ENCODE results near the gene WNT5A.
A peak's percentile ranks its signal among the peaks of the same experiment; 100 is the strongest.
"Not testable (repeated sequence)": the region's sequence is repeated elsewhere in the genome, so short reads cannot be mapped to it uniquely, and the experiment has no call there.

The WNT5A gene

DNA sequence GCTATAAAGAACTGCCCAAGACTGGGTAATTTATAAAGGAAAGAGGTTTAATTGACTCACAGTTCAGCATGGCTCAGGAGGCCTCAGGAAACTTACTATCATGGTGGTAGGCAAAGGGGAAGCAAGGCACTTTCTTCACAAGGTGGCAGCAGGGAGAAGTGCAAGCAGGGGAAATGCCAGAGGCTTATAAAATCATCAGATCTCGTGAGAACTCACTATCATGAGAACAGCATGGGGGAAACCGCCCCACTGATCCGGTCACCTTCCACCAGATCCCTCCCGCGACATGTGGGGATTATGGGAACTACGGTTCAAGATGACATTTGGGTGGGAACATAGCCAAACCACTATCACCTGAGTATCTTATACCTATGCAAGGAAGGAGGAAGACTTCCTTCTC, 18.0 kb upstream of the WNT5A start:
- not testable (repeated sequence) for DNase-seq

DNA sequence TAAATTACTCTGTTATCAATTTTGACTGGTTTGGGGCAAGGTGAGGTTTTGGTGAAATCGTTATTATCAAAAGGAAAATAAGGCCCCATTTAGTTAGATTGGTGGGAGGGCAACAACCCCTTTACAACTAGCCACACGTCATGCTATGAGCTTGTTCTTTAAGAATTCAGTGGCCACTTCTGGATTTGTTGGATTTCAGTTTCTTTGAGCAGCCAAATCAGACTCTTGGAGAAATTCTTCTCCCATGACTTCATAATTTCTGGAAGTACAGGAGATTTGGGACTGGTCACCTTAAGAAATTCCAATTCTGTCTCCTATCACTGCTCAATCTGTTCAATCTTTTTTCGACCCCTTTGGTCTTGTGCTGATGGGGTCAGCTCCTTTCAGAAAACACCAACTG, 14.8 kb upstream of the WNT5A start:
- no peak for DNase-seq

DNA sequence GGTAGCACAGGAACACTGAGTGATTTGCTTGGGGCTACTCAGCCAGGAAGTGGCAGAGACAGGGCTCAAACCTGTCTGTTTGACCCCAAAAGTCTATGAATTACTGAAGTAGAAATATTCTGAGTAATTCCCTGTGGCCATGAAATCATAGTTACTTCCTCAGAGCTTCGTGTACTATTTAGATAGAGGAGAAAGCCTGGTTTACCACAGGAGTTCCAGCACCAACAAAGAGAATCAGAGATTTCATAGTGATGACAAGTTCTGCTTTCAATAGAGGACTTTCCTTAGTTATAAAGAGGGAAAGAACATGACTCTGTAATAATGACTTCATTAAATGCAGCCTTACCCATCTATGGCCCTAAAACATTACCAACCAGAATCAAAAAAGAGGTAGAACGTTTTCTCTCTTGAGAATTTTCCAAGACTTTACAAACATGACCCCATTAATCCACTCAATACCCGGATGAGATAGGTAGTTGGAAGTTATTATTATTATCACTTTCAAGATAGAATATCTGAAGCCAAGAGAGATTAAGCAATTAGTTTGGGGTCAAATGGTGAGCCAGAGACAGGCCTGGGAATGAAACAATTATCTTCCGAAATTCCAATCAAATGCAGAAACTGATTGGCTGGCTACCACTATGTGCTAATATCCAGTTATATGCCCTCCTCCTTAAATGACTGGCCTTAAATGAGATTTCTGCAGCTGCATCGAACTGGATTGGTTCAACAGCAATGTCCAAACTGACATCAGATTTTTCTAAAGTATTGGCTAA, 13.6 kb upstream of the WNT5A start:
- no peak for DNase-seq

DNA sequence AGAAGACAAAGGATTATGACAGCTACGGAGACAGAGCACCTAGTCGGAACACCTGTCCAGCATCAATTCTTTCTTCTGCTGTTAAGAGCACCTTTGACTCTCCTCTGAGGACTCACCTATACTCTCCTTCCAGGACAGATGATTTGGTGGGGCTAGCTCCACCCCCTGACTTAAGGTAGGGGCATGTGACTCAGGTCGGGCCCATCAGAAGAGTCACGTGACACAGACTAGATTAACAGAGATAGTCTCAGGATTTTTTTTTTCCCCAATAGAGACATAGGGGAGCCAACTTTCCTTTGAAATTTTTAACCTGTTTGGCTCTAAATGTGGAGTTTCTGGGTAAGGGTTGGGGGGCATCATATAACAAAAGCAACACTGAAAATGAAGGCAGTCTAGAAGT, 11.4 kb upstream of the WNT5A start:
- no peak for DNase-seq

DNA sequence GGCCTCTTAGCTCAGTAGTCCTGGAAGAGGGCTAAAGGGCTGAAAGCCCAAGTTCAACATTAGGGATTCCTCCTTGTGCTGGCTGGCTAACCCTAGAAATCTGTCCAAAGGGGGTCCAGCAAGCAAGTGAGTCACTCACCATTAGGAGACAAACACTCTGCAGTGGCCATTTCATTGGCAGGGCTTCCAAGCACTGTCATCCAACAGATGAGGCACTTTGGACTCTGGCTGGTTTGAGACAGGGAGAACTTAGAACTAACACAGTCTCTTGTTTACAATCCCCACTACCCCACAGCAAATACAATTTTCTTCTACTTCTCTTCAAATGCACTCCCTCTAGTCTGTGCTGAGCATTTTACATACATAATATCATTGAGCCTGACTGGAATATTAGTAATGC, 10.1 kb upstream of the WNT5A start:
- no peak for DNase-seq

DNA sequence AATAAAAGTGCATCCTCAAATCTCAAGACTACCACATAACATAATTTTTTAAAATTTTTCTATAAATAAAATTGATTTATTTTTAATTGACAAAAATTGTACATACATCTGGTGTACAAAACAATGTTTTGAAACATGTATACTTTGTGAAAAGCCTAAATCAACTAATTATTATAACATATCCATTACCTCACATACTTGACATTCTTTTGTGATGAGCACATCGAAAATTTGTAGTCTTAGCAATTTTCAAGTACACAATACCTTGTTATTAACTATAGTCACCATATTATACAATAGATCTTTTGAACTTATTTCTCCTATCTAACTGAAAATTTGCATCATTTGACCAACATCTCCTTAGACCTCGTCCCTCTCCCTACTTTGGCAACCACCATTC, 7.9 kb upstream of the WNT5A start:
- no peak for DNase-seq

DNA sequence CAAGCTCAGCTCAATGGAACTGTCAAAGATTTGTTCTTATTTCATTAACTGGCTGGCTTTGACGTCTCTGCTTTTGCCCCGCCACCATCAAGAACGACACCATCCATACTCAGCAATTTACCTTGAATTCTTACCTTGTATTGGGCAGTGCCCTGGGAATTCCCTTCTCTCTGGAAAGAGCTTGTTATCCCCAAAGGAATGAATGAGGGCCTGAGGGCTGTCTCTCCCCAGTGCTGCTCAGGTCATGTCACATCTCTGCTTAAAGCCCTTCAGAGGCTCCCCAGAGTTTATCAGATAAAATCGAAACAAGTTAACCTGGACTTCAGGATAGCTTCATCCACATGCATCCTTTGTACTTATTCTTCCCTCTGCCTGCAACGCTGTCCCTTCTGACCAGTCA, 5.9 kb upstream of the WNT5A start:
- DNase-seq = no peak

DNA sequence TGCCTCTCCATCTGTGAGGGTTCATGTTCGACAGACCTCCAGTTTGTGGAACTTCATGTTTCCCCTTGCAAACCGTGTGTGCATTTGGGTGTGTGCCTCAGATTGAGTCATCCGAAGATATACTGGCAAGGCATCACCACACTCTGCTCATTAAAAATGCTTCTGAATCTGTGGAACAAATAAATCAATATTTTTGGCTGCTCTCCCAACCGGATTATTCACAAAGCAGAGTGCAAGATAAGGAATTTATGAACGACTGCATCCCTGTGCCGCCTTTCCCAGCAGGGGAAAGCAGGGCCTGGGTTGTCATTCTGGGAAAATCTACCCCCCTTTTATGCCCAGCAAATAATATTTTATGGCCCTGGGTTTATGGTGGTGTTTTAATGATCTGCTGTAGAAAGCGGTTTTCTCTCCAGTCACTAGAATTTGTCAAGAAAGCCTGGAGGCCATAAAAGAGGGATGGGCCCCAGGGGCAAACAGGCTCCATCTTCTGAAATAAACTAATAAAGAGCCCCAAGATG, 4.2 kb upstream of the WNT5A start:
- DNase-seq = no peak

DNA sequence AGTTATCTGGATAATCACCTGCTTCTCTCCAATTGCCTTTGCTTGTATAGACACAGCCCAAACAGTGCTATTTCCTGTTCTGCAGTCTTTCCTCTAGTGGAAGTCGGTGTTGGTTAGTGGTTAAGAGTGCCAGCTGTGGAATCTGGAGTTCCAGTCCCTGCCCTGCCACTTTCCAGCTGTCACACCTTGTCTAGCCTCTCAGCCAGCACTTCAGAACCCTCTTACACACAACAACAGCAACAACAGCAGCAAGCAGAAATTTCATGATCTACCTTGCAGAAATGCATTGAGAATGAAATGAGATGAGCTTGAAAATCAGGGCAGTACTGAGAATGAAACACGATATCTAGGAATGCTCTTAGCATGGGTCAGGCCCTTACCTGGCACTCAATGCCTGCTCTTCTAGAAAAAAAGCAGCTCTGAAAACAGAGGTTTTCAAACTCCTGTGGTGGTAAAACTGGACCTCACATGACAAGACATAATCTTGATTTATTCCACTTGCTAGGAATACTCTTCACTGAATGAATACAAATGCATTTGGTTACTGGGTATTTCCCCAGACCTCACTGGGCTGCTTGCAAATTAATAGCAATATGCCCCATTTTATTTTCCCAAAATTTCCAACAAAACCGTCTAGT, 3.3 kb upstream of the WNT5A start:
- DNase-seq = no peak

DNA sequence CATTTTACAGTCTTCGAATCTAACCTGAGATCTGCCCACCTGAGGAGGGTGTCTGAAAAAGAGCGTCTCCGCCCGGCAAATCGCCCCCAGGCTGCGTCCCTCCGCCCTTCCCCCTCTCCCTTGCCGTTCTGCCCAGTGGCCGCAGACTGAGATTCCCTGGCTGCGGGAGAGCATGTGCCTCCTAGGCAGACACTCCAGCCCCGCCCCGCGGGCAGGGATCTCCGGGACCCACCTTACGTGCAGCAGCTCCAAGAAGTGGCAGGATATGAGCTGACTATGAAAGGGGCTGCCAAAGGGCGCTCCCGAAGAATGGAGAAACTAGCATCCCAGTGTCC, 2.7 kb upstream of the WNT5A start:
- no peak for DNase-seq

DNA sequence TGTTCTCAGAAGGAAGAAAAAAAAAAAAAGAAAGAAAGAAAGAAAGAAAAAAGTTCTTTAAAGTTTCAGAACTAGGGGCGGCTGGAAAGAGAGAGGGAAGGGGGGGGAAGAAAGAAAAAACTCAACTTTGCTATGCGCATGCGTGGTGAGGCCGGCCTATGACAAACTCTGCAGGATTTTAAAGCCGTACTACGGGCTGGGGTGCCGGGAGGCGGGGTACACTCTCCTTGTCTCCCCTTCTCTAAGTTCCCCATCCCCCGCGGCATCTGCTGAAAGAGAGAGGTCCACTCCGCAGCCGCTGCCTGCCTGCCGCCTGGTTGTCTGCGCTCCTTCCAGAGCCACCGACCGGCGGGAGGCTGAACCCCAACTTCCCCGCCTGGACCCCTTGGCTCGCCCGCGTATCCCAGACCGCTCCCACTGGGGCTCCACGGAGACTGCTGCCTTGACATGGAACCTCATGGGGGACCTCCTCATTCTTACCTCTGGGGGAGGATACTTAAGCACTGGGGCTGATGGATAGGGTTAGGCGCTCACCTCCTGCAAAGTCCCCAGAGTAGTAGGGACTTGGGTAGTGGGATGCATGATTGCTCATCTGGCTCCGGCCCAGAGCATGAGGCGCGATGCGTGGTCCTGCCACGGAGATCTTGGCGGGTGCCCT, 1.4 kb upstream of the WNT5A start:
- DNase-seq = no peak

DNA sequence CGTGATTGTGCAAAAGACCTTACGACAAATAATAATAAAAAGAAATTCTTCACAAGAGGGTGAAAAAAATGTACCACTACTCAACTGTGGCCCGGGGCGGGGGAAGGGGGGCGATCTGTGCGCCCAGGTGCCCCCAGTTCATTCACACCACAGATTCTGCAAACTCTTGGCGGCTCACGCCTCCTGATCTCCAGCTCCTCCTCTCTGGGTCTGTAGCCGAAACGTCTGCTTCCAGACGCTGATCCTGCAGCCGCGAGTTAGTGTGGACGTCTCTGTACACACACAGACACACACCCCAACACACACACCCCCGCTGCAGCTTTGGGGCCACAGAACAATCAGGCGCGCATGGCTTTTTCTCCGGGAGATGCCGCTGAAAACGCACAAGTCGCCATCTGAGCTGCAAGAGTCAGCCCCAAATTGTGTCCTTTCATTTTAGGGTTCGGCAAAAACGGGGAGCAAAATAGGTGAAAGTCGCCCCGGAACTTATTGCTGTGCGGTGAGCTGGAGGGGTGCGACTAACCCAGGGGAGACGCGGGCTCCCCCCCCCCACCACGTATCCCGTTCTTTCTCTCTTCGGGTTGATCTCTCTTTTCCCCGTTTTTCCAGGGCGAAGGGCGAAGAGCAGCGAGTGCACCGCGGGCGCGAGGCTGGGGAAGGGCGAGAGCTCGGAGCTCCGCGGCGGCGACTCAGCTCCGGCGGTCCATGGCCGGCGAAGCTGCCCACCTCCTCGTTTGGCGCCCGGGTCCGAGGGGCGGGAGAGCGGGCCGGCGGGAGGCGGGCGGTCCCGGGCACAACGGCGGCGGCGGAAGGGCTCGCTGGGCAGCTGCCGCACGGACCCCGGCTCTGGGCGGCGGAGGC, 505 bp upstream of the WNT5A start:
- no peak for DNase-seq

DNA sequence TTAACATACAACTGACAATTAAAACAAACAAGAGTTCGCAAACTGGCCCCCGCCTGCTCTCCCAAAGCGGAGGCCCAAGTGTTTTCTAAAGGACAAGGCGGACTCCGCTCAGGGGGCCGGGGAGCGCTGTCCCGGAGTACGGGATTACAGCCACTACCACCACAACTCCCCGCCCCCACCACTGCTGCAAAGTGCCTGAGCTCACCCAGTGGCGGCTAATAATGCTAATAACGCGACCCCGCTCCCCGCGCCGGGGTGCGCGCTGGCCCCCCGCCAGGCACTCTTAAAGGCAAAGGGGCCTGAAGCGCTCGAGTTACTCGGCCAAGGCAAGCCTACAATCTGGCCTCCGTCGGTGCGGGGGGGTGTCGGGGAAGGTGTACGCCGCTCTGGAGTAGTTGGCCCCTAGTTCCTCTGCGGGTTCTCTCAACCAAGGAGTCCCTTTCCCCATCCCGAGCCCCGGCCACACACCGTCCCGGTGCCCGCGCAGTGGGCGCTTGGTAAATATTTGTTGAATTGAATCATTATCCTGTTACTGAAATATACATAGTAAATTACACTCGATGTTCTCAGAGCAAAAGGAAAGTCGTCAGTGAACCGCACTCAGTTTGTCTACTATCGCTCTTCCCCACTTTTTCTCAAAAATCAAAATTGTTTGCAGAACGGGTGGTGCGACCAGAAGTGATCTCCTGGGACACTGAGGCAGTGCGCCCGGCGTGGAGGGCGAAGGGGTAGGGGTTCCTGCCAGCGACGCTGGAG, 827 bp downstream of the WNT5A start:
- DNase-seq = peak; percentile 45

DNA sequence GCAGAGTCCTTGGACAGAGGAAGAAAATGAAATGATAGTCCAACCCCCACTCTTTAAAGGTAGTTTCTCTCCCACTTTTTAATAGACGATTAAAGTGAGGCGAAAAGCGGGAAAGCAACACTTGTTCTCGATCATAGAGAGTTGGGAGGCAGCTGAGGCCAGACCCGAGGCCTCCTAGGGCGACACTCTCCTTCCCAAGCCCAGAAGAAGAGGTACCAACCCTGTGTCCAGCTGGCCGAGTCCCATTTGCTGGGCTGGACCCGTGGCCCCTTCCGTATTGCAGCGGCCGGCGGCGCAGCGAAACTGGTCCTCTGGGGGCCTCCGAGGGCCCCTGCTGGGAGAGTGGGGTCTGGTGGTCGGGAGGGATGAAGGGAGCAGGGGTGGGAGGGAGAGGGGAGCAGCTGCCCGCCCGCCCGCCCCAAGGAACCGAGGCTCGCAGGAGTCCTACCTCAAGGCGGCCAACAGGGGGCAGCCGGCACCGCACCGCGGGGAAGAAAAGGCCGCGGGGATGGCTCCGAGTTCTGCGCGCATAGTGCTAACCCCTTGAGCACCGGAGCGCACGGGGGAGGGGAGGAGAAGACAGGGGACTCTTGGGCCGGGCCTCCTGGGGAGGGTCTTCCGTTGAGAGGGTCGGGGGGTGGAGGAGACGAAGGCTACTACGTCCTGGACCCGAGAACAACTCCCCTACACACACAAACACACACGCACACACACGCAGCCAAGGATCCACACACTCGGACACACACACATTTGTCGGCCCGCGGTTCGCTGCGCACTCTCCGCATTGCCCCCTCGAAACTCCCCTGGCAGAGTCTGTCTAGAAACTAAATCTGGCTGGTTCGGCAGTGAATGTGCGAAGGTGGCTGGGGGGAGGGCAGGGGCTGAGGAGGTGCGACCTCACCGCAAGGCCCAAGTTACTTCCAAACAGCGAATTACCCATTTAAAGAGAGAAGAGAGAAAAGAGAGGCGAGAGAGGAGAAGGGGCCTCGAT, 2.0 kb downstream of the WNT5A start:
- DNase-seq = no peak

DNA sequence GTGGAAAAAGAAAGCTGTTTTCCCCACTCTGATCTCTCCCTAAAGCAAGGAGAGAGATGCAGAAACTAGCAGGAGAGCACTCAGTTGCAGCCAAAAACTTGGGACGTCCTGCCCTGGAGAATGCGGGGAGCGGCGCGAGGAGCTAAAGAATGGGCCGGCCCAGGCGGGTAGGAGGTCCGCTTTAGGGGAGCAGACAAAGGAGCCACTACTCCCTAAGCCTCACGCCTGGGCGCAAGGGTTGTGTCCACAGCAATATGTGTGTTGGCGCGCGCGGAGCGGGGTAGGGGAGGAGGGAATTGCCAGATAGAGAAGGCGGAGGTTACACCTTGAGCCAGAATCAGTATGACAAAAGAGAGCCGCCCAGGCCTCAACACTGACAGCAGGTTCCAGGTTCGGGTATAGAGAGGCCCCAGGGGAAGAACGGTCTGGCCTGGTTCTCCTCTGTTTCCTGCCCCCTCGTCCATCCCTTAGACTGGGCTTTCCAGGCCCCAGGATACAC, 2.9 kb downstream of the WNT5A start:
- no peak for DNase-seq

DNA sequence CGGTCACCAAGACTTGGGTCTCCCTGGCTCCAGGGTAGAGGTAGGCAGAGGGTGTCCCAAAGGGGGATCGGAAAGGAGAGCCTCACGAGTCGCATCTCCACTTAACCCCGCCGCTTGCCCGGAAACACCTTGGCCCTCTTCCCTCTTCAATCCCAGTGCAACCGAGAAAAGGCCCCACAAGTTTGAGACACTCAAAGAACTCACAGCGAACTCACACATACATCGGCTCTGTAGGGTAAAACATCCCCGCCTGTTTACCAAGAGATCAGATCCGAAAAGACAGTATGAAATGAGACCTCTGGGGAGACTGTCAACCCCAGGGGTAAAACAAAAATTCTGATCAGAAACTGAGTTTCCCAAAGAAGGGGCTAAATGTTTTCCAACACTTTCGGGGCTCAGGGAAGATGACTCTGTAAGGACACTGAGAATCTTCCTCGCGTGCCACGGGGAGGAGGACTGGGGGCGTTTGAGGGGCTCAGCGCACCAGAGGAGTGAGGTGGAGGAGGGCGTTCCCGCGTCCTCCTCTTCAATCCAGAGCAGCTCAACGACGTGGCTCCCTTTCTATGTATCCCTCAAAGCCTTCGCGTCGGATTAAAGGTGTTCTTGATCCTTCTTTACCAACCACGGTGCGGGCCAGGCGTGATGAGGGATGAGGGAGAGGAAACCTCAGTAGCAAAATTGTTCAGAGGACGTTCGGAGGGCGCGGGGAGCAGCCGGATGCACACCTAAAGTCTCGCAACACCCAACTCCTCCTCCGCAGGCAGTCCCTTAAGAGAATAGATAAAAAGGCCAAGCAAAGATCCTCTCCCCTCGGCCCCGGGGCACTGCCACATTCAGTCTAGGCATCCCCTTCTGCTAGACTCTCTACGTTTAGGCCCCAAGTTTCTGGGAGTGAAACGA, 3.7 kb downstream of the WNT5A start:
- DNase-seq = no peak

DNA sequence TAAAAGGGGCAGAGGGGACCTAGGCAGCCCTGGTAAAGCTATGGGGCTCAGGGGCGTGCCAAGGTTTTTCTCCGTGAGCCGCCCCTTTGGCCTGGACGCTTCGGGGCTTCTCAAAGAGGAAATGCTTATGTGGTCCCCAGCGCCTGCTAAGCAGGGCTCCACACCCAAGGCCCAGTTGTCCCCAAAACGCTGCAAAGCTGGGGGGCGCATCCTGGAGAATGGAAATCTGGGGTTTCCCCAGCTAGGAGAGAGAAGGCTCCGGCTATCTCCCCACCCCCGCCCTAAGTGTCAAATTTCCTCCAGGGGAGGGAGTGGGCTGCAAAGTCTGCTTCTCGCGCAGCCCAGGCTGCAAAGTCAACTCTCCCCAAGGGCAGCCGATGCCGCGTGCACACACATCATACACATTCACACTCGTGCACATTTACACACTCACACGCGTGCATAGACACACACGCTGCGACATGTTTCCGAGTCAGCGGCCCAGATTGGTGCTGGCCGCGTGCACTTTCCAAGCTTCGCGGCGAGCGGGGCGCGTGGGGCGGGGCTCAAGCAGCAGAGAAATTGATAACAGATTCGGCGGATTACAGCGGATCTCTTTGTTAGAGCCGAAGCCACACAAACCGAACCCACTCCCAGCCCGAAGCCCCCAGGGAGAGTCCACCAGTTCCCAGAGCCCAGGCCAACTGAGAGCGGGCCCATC, 4.5 kb downstream of the WNT5A start:
- DNase-seq = no peak

DNA sequence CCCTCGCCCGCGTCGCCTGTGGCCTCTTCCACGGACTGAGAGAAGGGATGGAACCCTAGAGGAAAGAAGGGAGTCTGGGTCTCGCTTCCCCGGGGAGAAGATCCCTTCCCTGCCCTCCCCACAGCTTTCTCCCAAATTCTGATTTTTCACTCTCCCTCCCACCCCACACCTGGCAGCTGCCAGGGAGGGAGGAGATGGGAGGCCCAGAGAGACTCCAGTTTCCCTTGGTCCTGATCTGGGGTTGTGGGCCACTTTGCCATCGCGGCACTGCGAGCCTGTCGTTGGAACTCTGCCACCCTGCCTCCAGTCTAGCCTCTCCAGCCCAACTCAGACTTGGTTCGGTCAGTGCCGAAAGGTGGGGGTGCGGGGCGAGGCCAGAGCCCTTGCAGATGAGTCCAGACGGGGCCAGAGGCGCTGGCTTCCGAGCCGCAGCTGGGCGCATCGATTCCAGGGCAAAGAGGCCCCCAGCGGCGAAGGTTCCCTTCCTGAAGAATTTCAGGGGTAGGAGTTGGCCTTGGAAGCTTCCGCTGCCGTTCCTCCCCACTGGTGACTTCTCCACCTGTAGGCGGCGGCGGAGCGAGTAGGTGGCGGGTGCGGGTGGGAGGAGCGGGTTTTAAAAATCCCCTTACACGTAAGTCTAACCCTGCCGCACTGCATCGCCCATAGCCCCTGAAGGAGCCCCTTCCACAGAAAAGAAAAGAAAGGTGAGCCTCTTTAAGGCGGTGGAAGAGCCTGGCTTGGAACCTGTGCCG, 5.2 kb downstream of the WNT5A start:
- DNase-seq = no peak
